ENCODE data around the gene KCMF1. TPM values are rescaled to one million over a fixed set of nuclear protein-coding genes. Genes with fewer than 3 reads are reported as not detected.
A peak's percentile ranks its signal among the peaks of the same experiment; 100 is the strongest.

KCMF1 gene
- total and polyA plus RNA-seq, 7 donors, result 35.7 to 73.1 (median 44.6) TPM

DNA sequence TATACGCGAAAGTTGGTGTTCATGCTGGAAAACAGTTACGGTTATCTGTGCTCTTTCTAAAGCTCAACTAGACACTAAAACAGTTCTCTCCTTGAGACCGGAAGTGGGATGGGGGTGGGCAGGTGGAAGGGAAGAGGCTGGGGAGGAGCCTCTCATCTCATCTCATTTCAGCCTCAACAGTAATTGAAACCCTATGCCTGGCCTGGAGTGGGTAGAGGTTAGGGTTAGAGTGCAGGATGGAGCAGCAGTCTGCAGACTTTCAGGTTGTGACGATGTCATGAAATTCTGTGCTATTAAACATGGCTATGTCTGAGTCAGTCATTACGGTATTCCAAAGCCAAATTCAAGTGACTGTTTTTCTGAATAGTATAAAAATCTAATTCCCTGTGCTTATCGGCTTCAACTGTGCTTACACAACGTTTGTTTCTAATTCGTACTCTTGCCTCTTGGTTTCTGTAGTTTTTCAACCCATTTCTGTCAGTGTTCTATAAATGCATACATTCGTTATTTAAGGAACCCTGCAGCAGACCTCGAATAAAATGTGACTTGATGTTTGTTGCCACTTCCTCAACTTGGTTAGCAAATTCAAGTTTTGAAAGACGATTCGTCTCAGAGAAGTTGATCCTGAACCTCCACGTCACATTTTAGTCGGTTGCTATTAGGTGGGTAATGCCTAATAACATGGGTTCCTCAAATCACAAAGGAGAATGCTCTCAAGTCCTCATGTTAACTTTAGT, 86.4 kb downstream of the KCMF1 start:
- 74 to 87% methylated on average over 15 of the region's 15 CpGs for WGBS, 2 donors
- TF ChIP-seq POLR2AphosphoS5 (IDR thresholded peaks at IDR 0.05) (peak in 1 of 4 donors; percentile 8), POLR2A (IDR thresholded peaks at IDR 0.05) (no peak)

DNA sequence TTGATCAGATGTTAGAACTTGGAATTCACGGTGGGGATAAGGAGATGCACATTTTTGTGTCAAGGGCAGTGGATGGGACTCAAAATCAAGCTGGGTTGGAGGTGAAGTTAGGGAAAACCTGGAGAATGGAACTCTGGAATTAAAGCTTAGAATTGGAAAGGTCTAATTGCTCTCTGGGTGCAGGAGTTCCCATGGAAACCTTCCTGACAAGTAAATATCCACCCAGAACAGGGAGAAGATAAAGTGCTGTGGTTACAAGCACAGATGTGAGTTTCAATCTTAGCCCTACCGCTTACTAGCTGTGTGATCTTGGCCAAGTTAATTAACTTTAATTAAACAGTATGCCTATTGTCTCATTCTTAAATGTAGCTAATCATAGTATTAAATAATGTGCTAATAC, 90.9 kb downstream of the KCMF1 start:
- DNase-seq, result no peak
- Histone ChIP-seq H3K4me1 (peaks cover 0 to 11% (median 4%) of the 10 kb centered on the region in 4 donors), H3K27me3 (peaks cover 0 to 5% (median 0%) of the 10 kb centered on the region in 3 donors), H3K4me3 (no peak overlapping the region), H3K27ac (no peak overlapping the region), H3K36me3 (no peaks in the 10 kb centered on the region), H3K9me3 (no peaks in the 10 kb centered on the region)
- intact Hi-C loops (cut with DNase I), result no loop called here
- TF ChIP-seq EP300 (IDR thresholded peaks at IDR 0.05), result no peak
- TF ChIP-seq, protein P1, sequence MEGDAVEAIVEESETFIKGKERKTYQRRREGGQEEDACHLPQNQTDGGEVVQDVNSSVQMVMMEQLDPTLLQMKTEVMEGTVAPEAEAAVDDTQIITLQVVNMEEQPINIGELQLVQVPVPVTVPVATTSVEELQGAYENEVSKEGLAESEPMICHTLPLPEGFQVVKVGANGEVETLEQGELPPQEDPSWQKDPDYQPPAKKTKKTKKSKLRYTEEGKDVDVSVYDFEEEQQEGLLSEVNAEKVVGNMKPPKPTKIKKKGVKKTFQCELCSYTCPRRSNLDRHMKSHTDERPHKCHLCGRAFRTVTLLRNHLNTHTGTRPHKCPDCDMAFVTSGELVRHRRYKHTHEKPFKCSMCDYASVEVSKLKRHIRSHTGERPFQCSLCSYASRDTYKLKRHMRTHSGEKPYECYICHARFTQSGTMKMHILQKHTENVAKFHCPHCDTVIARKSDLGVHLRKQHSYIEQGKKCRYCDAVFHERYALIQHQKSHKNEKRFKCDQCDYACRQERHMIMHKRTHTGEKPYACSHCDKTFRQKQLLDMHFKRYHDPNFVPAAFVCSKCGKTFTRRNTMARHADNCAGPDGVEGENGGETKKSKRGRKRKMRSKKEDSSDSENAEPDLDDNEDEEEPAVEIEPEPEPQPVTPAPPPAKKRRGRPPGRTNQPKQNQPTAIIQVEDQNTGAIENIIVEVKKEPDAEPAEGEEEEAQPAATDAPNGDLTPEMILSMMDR (IDR thresholded peaks at IDR 0.05), result no peak
- no peak for TF ChIP-seq POLR2AphosphoS5 (IDR thresholded peaks at IDR 0.05)
- no peak for TF ChIP-seq POLR2A (IDR thresholded peaks at IDR 0.05)
- WGBS, 2 donors, result 53 to 67% methylated on average over 2 of the region's 2 CpGs

More for the DNA sequence above, 86.4 kb downstream of the KCMF1 start:
- Histone ChIP-seq H3K27ac (no peak overlapping the region), H3K27me3 (no peaks in the 10 kb centered on the region), H3K4me1 (peaks cover 0 to 6% (median 0%) of the 10 kb centered on the region in 4 donors), H3K9me3 (no peaks in the 10 kb centered on the region), H3K4me3 (no peak overlapping the region), H3K36me3 (peaks cover 0 to 17% (median 5%) of the 10 kb centered on the region in 4 donors)
- intact Hi-C loops (cut with DNase I), result no loop called here
- DNase-seq, result no peak

DNA sequence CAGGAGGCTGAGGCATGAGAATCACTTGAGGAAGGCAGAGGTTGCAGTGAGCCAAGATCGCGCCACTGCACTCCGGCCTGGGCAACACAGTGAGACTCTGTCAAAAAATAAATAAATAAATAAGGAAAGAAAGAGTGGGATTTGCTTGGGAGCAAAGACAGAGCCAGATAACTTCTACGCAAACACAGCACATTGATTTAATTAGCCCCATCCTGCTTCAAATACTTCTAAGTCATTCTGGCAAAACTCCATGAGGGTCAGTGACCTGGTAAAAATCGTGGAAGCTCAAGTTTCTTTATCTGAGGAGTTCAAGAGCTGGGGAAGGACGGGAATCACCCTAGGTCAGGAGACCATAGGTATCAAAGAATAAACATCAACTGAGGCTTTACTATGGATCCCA, 91.6 kb downstream of the KCMF1 start:
- Histone ChIP-seq H3K27ac (no peak overlapping the region), H3K4me1 (peaks cover 0 to 18% (median 9%) of the 10 kb centered on the region in 4 donors), H3K27me3 (peaks cover 0 to 5% (median 0%) of the 10 kb centered on the region in 3 donors), H3K9me3 (no peaks in the 10 kb centered on the region), H3K36me3 (no peaks in the 10 kb centered on the region), H3K4me3 (no peak overlapping the region)
- WGBS, 2 donors, result 79 to 89% methylated on average over 6 of the region's 6 CpGs
- TF ChIP-seq POLR2A (IDR thresholded peaks at IDR 0.05), result no peak
- no peak for TF ChIP-seq EP300 (IDR thresholded peaks at IDR 0.05)
- DNase-seq, result no peak
- intact Hi-C loops (cut with DNase I), result no loop called here

DNA sequence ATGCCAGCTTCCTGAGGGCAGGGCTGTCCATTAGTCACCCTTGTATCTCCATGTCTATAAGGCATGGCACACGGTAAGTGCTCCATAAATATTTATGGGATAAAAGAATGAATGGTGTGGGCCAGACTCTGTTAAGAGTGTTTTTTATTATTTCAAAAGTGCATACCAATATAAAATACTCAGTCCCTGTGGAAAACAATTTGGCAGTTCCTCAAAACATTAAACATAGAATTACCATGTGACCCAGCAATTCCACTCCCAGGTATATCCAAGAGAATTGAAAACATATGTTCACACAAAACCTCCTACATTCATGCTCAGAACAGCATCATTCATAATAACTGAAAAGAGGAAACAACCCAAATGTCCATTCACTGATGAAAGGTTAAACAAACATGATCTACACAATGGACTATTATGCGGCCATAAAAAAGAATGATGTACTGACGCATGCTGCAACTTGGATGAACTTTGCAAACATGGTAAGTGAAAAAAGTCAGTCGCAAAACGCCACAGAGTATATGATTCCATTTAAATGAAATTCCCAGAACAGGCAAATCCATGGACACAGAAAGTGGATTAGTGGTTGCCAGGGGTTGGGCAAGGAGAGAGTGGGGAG, 93.1 kb downstream of the KCMF1 start:
- WGBS, 2 donors, result 76 to 85% methylated on average over 5 of the region's 5 CpGs

DNA sequence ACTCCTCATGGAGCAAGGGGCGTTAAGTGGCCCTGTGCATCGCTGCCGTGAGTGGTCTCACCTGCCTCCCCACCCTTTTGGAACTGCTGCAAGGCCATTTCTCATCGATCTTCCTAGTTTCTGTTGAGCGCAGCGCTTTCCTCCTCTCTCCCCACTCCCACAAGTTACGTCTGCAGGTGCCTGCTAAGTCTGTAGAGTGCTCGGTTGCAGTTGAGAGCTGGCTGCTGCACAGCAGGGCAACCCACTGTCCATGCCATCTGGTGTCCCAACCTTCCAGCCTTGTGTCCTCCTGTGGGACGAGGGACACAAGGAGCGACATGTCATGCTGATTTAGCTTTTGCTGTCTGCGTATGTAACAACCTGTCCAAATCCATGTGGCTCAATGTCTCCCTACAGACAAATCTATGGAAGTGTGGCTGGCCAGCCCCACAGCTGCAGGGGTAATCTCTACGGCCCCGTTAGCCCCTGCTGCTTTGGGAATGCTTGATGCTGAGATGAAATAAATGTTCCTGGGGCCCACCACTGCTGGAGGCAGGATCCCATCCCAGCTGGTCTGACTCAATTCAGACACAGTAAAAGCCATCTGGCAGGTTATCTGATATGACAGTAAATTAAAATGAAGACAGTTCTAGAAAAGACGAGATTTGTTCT, 94.1 kb downstream of the KCMF1 start:
- TF ChIP-seq, protein P1 (IDR thresholded peaks at IDR 0.05), result no peak
- no peak for TF ChIP-seq POLR2AphosphoS5 (IDR thresholded peaks at IDR 0.05)
- TF ChIP-seq EP300 (IDR thresholded peaks at IDR 0.05), result no peak
- TF ChIP-seq POLR2A (IDR thresholded peaks at IDR 0.05), result no peak
- no peak for DNase-seq
- H3K27me3 ChIP-seq, result peaks cover 0 to 5% (median 0%) of the 10 kb centered on the region in 3 donors
- H3K4me3 ChIP-seq, result no peak overlapping the region
- H3K4me1 ChIP-seq, result peaks cover 0 to 13% (median 9%) of the 10 kb centered on the region in 4 donors
- 82 to 91% methylated on average over 14 of the region's 14 CpGs for WGBS, 2 donors
- no peak overlapping the region for H3K27ac ChIP-seq
- intact Hi-C loops (cut with DNase I), result no loop called here
- no peaks in the 10 kb centered on the region for H3K9me3 ChIP-seq
- H3K36me3 ChIP-seq, result no peaks in the 10 kb centered on the region

More for the DNA sequence above, 93.1 kb downstream of the KCMF1 start:
- intact Hi-C loops (cut with DNase I), result no loop called here
- Histone ChIP-seq H3K27ac (no peak overlapping the region), H3K27me3 (peaks cover 0 to 5% (median 0%) of the 10 kb centered on the region in 3 donors), H3K36me3 (no peaks in the 10 kb centered on the region), H3K4me3 (no peak overlapping the region), H3K9me3 (no peaks in the 10 kb centered on the region), H3K4me1 (peaks cover 0 to 13% (median 9%) of the 10 kb centered on the region in 4 donors)
- DNase-seq, result no peak
- TF ChIP-seq, protein P1 (IDR thresholded peaks at IDR 0.05), result no peak
- no peak for TF ChIP-seq EP300 (IDR thresholded peaks at IDR 0.05)
- TF ChIP-seq POLR2AphosphoS5 (IDR thresholded peaks at IDR 0.05), result no peak
- no peak for TF ChIP-seq POLR2A (IDR thresholded peaks at IDR 0.05)

Data from sigmoid colon (tissue), 7 donors.